ENCODE results near the gene ETV7.

The ETV7 gene

GRCh38 chr6:36399970-36400369, 12.5 kb upstream of the ETV7 start:
- Histone ChIP-seq H3K9me3 (ENCODE audit: control insufficient read depth, low read length) (peaks cover 8% of the 10 kb centered on the region), H3K4me1 (ENCODE audit: control insufficient read depth, insufficient read depth, low read depth, low read length) (no peaks in the 10 kb centered on the region), H3K9ac (ENCODE audit: low read length) (no peak overlapping the region), H2BK120ac (ENCODE audit: low read depth, low read length) (no peak overlapping the region), H3K4me2 (ENCODE audit: low read length, poor library complexity, severe bottlenecking) (no peak overlapping the region), H2AK5ac (ENCODE audit: low read length, severe bottlenecking) (no peak overlapping the region), H3K27me3 (ENCODE audit: control insufficient read depth in 1 of 2, insufficient read depth in 1 of 2, low read length in 2 of 2) (peaks cover 0 to 7% of the 10 kb centered on the region in 2 experiments), H4K91ac (ENCODE audit: low read length) (no peak overlapping the region), H3K23ac (ENCODE audit: low read length in 2 of 2) (no peak overlapping the region), H2AFZ (ENCODE audit: low read depth, low read length) (no peak overlapping the region), H2BK12ac (ENCODE audit: low read length in 2 of 2) (no peak overlapping the region), H3K36me3 (ENCODE audit: control insufficient read depth in 1 of 2, insufficient read depth in 2 of 2, low read depth in 1 of 2, low read length in 2 of 2) (no peaks in the 10 kb centered on the region), H2BK5ac (ENCODE audit: low read depth, low read length, poor library complexity, severe bottlenecking) (no peak overlapping the region), H4K8ac (ENCODE audit: low read length) (no peak overlapping the region), H3K4me3 (ENCODE audit: insufficient read depth in 1 of 2, low read depth in 1 of 2, low read length in 2 of 2) (no peak overlapping the region), H3K4ac (ENCODE audit: low read depth in 1 of 2, low read length in 2 of 2) (no peak overlapping the region), H3K18ac (ENCODE audit: low read depth in 1 of 2, low read length in 2 of 2) (no peak overlapping the region), H3K27ac (ENCODE audit: low read length, poor library complexity, severe bottlenecking) (no peak overlapping the region), H2BK15ac (ENCODE audit: low read depth, poor library complexity, severe bottlenecking) (no peak overlapping the region), H3K79me1 (replicated peaks; ENCODE audit: low read length, poor library complexity, severe bottlenecking) (no peaks in the 10 kb centered on the region), H3K14ac (ENCODE audit: low read length in 2 of 2) (no peak overlapping the region)
- DNase-seq: no peak
- 80% methylated on average over 1 of the region's 1 CpG for WGBS

DNA sequence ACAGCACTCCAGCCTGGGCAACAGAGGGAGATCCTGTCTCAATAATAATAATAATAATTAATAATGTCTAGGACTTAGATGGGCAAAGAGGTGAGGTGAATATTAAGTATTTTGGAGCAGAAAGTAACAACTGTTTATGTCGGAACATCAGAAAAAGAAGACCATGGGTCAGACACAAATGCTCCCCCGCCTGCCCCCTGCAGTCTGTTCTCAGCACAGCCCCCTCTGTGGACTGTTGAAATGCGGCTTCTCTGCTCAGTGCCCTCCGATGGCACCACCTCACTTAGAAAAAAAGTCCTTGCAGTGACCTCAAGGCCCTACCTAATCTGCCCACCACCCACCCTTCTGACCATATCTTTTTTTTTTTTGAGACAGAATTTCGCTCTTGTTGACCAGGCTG, 5.2 kb upstream of the ETV7 start:
- Histone ChIP-seq H3K9ac (ENCODE audit: low read length) (no peak overlapping the region), H4K8ac (ENCODE audit: low read length) (no peak overlapping the region), H3K4me3 (ENCODE audit: insufficient read depth in 1 of 2, low read depth in 1 of 2, low read length in 2 of 2) (no peak overlapping the region), H3K9me3 (ENCODE audit: control insufficient read depth, low read length) (no peaks in the 10 kb centered on the region), H2BK15ac (ENCODE audit: low read depth, poor library complexity, severe bottlenecking) (no peak overlapping the region), H2BK120ac (ENCODE audit: low read depth, low read length) (no peak overlapping the region), H3K4me2 (ENCODE audit: low read length, poor library complexity, severe bottlenecking) (no peak overlapping the region), H3K4me1 (ENCODE audit: control insufficient read depth, insufficient read depth, low read depth, low read length) (peaks cover 5% of the 10 kb centered on the region), H3K36me3 (ENCODE audit: control insufficient read depth in 1 of 2, insufficient read depth in 2 of 2, low read depth in 1 of 2, low read length in 2 of 2) (no peaks in the 10 kb centered on the region), H3K14ac (ENCODE audit: low read length in 2 of 2) (no peak overlapping the region), H2AFZ (ENCODE audit: low read depth, low read length) (no peak overlapping the region), H3K4ac (ENCODE audit: low read depth in 1 of 2, low read length in 2 of 2) (no peak overlapping the region), H3K27ac (ENCODE audit: low read length, poor library complexity, severe bottlenecking) (no peak overlapping the region), H3K27me3 (ENCODE audit: control insufficient read depth in 1 of 2, insufficient read depth in 1 of 2, low read length in 2 of 2) (peaks cover 3 to 23% of the 10 kb centered on the region in 2 experiments), H4K91ac (ENCODE audit: low read length) (no peak overlapping the region), H2BK12ac (ENCODE audit: low read length in 2 of 2) (no peak overlapping the region), H2BK5ac (ENCODE audit: low read depth, low read length, poor library complexity, severe bottlenecking) (no peak overlapping the region), H2AK5ac (ENCODE audit: low read length, severe bottlenecking) (no peak overlapping the region), H3K79me1 (replicated peaks; ENCODE audit: low read length, poor library complexity, severe bottlenecking) (no peaks in the 10 kb centered on the region), H3K18ac (ENCODE audit: low read depth in 1 of 2, low read length in 2 of 2) (no peak overlapping the region), H3K23ac (ENCODE audit: low read length in 2 of 2) (no peak overlapping the region)
- DNase-seq: no peak
- 70% methylated on average over 5 of the region's 5 CpGs for WGBS

DNA sequence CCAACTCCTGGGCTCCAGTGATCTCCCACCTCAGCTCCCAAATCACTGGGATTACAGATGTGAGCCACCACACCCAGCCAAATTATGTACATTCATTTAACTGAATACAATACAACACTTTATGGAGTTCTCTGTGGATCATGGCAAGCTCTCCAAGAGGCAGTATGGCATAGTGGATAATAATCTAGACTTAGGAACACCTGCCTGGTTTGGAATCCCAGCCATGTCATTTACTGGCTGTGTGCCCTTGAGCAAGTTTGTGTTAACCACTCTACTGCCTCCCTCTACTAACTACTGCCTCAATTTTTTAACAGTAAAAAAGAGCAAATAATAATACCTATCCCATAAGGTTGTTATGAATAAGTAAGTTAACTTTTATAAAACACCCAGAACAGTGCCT, 1.9 kb upstream of the ETV7 start:
- H3K9ac ChIP-seq (ENCODE audit: low read length): no peak overlapping the region
- no peak overlapping the region for H2BK120ac ChIP-seq (ENCODE audit: low read depth, low read length)
- no peak overlapping the region for H3K18ac ChIP-seq (ENCODE audit: low read depth in 1 of 2, low read length in 2 of 2)
- no peak overlapping the region for H2AFZ ChIP-seq (ENCODE audit: low read depth, low read length)
- no peak overlapping the region for H2BK5ac ChIP-seq (ENCODE audit: low read depth, low read length, poor library complexity, severe bottlenecking)
- H3K4me1 ChIP-seq (ENCODE audit: control insufficient read depth, insufficient read depth, low read depth, low read length): peaks cover 15% of the 10 kb centered on the region
- DNase-seq: no peak
- peaks cover 9 to 29% of the 10 kb centered on the region in 2 experiments for H3K27me3 ChIP-seq (ENCODE audit: control insufficient read depth in 1 of 2, insufficient read depth in 1 of 2, low read length in 2 of 2)
- H4K8ac ChIP-seq (ENCODE audit: low read length): no peak overlapping the region
- H3K14ac ChIP-seq (ENCODE audit: low read length in 2 of 2): no peak overlapping the region
- no peaks in the 10 kb centered on the region for H3K36me3 ChIP-seq (ENCODE audit: control insufficient read depth in 1 of 2, insufficient read depth in 2 of 2, low read depth in 1 of 2, low read length in 2 of 2)
- no peaks in the 10 kb centered on the region for H3K9me3 ChIP-seq (ENCODE audit: control insufficient read depth, low read length)
- no peak overlapping the region for H2BK12ac ChIP-seq (ENCODE audit: low read length in 2 of 2)
- no peak overlapping the region for H3K23ac ChIP-seq (ENCODE audit: low read length in 2 of 2)
- H3K4me2 ChIP-seq (ENCODE audit: low read length, poor library complexity, severe bottlenecking): no peak overlapping the region
- no peak overlapping the region for H3K4ac ChIP-seq (ENCODE audit: low read depth in 1 of 2, low read length in 2 of 2)
- H2BK15ac ChIP-seq (ENCODE audit: low read depth, poor library complexity, severe bottlenecking): no peak overlapping the region
- H3K79me1 ChIP-seq (replicated peaks; ENCODE audit: low read length, poor library complexity, severe bottlenecking): no peaks in the 10 kb centered on the region
- no peak overlapping the region for H4K91ac ChIP-seq (ENCODE audit: low read length)
- no peak overlapping the region for H3K4me3 ChIP-seq (ENCODE audit: insufficient read depth in 1 of 2, low read depth in 1 of 2, low read length in 2 of 2)
- no peak overlapping the region for H2AK5ac ChIP-seq (ENCODE audit: low read length, severe bottlenecking)
- no peak overlapping the region for H3K27ac ChIP-seq (ENCODE audit: low read length, poor library complexity, severe bottlenecking)

DNA sequence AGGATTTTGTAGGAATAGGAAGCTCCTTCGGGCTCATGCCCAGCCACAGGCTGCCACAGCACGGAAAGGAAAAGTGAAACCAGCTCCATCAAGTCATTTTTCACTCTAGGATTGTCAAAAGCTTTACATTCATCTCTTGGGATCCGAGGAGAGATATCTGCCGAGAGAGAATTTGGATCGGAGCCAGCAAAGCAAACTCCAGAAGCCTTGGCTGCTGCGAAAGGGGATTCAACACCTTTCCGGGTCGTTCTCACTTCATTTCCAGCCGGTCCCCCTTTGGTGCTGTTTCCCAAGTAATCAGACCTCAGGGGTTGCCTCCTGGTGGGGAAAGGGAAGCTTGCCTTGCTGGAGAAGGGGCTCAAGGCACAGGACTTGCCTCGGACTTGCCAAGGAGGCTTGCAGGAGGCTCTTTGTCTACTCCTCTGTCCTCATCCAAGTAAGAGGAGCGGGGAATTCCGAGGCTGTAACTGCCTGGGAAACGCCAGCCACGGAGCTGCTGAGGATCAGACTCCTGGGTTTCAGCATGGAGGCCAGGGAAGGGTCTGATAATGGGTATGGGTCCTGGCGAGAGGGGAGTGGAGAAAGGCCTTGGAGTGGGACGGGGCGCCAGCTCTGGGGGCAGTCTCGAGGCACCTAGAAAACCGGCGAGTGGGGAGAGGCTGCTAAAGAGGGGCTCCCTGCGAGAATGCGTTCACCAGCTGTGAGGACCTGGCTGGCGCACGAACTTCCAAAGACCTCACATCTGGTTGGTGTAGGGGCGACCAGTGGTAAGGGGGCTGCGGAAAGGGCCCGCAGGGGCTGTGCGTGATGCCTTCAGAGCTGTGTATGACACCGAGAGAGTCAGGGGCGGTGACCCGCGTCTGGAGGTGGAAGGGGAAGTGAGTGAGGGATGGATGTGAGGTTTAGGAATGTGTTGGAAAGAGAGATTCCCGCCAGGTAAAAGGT, 702 bp downstream of the ETV7 start:
- H3K18ac ChIP-seq (ENCODE audit: low read depth in 1 of 2, low read length in 2 of 2): peak overlapping the region; percentile 38 to 61
- H3K4me1 ChIP-seq (ENCODE audit: control insufficient read depth, insufficient read depth, low read depth, low read length): peaks cover 15% of the 10 kb centered on the region
- peak overlapping the region; percentile 34 for H2BK15ac ChIP-seq (ENCODE audit: low read depth, poor library complexity, severe bottlenecking)
- peak overlapping the region; percentile 54 for H2AFZ ChIP-seq (ENCODE audit: low read depth, low read length)
- H3K4ac ChIP-seq (ENCODE audit: low read depth in 1 of 2, low read length in 2 of 2): peak overlapping the region; percentile 6 to 17
- WGBS: 4% methylated on average over 32 of the region's 33 CpGs
- no peaks in the 10 kb centered on the region for H3K9me3 ChIP-seq (ENCODE audit: control insufficient read depth, low read length)
- H2BK5ac ChIP-seq (ENCODE audit: low read depth, low read length, poor library complexity, severe bottlenecking): no peak overlapping the region
- H2BK120ac ChIP-seq (ENCODE audit: low read depth, low read length): no peak overlapping the region
- peak overlapping the region; percentile 79 for H3K9ac ChIP-seq (ENCODE audit: low read length)
- H3K14ac ChIP-seq (ENCODE audit: low read length in 2 of 2): no peak overlapping the region
- H3K79me1 ChIP-seq (replicated peaks; ENCODE audit: low read length, poor library complexity, severe bottlenecking): no peaks in the 10 kb centered on the region
- peak overlapping the region in 1 of 2 experiments; percentile 89 for H3K23ac ChIP-seq (ENCODE audit: low read length in 2 of 2)
- H2AK5ac ChIP-seq (ENCODE audit: low read length, severe bottlenecking): no peak overlapping the region
- H4K8ac ChIP-seq (ENCODE audit: low read length): peak overlapping the region; percentile 19
- peak overlapping the region in 1 of 2 experiments; percentile 4 for H2BK12ac ChIP-seq (ENCODE audit: low read length in 2 of 2)
- H3K4me3 ChIP-seq (ENCODE audit: insufficient read depth in 1 of 2, low read depth in 1 of 2, low read length in 2 of 2): peak overlapping the region; percentile 39 to 81
- H3K36me3 ChIP-seq (ENCODE audit: control insufficient read depth in 1 of 2, insufficient read depth in 2 of 2, low read depth in 1 of 2, low read length in 2 of 2): no peaks in the 10 kb centered on the region
- DNase-seq: peak; percentile 80
- no peak overlapping the region for H3K27ac ChIP-seq (ENCODE audit: low read length, poor library complexity, severe bottlenecking)
- peaks cover 9 to 26% of the 10 kb centered on the region in 2 experiments for H3K27me3 ChIP-seq (ENCODE audit: control insufficient read depth in 1 of 2, insufficient read depth in 1 of 2, low read length in 2 of 2)
- peak overlapping the region; percentile 93 for H3K4me2 ChIP-seq (ENCODE audit: low read length, poor library complexity, severe bottlenecking)
- peak overlapping the region; percentile 1 for H4K91ac ChIP-seq (ENCODE audit: low read length)
